ENCODE measurements around the gene HSPA1A. TPM values are rescaled to one million over a fixed set of nuclear protein-coding genes. Genes with fewer than 3 reads are reported as not detected.

Gene HSPA1A
- total RNA-seq, 1 experiment from 2014 or later: 57.2 TPM

GRCh38 chr6:31797588-31797987 is 17.8 kb upstream of the HSPA1A start:
- Mint-ChIP-seq H3K4me1 (peaks cover 9% of the 10 kb centered on the region), H3K9me3 (no peaks in the 10 kb centered on the region), H3K27me3 (ENCODE audit: low read depth) (no peaks in the 10 kb centered on the region), H3K36me3 (peaks cover 19% of the 10 kb centered on the region), H3K4me3 (no peak overlapping the region), H3K27ac (no peak overlapping the region)
- TF ChIP-seq TCF7 (CRISPR knock-in tag; IDR thresholded peaks at IDR 0.05; ENCODE audit: low read depth) (no peak), HMGXB4 (CRISPR knock-in tag; IDR thresholded peaks at IDR 0.05) (no peak), ATF3 (CRISPR knock-in tag; conservative IDR thresholded peaks at IDR 0.05) (no peak), ZNF423 (CRISPR knock-in tag; IDR thresholded peaks at IDR 0.05) (no peak), CREM (CRISPR knock-in tag; IDR thresholded peaks at IDR 0.05) (no peak), ZSCAN18 (CRISPR knock-in tag; IDR thresholded peaks at IDR 0.05) (no peak), ZNF396 (CRISPR knock-in tag; IDR thresholded peaks at IDR 0.05; ENCODE audit: borderline replicate concordance) (no peak), NR3C1 (CRISPR knock-in tag; conservative IDR thresholded peaks at IDR 0.05; ENCODE audit: low read depth) (no peak), ETV6 (CRISPR knock-in tag; IDR thresholded peaks at IDR 0.05) (no peak)
- TF ChIP-seq, protein P1, sequence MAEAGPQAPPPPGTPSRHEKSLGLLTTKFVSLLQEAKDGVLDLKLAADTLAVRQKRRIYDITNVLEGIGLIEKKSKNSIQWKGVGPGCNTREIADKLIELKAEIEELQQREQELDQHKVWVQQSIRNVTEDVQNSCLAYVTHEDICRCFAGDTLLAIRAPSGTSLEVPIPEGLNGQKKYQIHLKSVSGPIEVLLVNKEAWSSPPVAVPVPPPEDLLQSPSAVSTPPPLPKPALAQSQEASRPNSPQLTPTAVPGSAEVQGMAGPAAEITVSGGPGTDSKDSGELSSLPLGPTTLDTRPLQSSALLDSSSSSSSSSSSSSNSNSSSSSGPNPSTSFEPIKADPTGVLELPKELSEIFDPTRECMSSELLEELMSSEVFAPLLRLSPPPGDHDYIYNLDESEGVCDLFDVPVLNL (CRISPR knock-in tag; IDR thresholded peaks at IDR 0.05; ENCODE audit: borderline replicate concordance, low read depth): no peak
- ChIA-PET CTCF (no interaction called here), POLR2A (no interaction called here)
- ATAC-seq (no peak), DNase-seq (ENCODE audit: low spot score) (no peak)

- H3K27me3 Mint-ChIP-seq (ENCODE audit: low read depth): no peaks in the 10 kb centered on the region
- no peaks in the 10 kb centered on the region for H3K9me3 Mint-ChIP-seq
- peaks cover 23% of the 10 kb centered on the region for H3K36me3 Mint-ChIP-seq
- ChIA-PET POLR2A (no interaction called here), CTCF (interaction anchor here (0.7 to 1.5 kb wide), 4 partner anchors 9 to 153 kb away, joined by 3 to 5 read pairs (median 4); no protein-coding TSS in a partner anchor)
- no peak for ATAC-seq
- H3K4me1 Mint-ChIP-seq: no peaks in the 10 kb centered on the region
- no peak overlapping the region for H3K4me3 Mint-ChIP-seq
- no peak for DNase-seq (ENCODE audit: low spot score)
- H3K27ac Mint-ChIP-seq: no peak overlapping the region
- TF ChIP-seq ZNF512 (CRISPR knock-in tag; IDR thresholded peaks at IDR 0.05; ENCODE audit: borderline replicate concordance) (no peak), ELF4 (CRISPR knock-in tag; IDR thresholded peaks at IDR 0.05; ENCODE audit: low read depth) (no peak), ESRRA (CRISPR knock-in tag; IDR thresholded peaks at IDR 0.05; ENCODE audit: borderline replicate concordance) (no peak), KAT7 (CRISPR knock-in tag; IDR thresholded peaks at IDR 0.05; ENCODE audit: borderline replicate concordance) (no peak), ZNF423 (CRISPR knock-in tag; IDR thresholded peaks at IDR 0.05) (no peak), ZNF671 (CRISPR knock-in tag; IDR thresholded peaks at IDR 0.05) (no peak), ZNF232 (CRISPR knock-in tag; IDR thresholded peaks at IDR 0.05) (no peak), SMAD3 (CRISPR knock-in tag; IDR thresholded peaks at IDR 0.05; ENCODE audit: borderline replicate concordance) (no peak), HMGXB4 (CRISPR knock-in tag; IDR thresholded peaks at IDR 0.05) (no peak), ZNF532 (CRISPR knock-in tag; IDR thresholded peaks at IDR 0.05; ENCODE audit: borderline replicate concordance) (no peak), MLX (CRISPR knock-in tag; IDR thresholded peaks at IDR 0.05) (no peak), GRHL2 (CRISPR knock-in tag; IDR thresholded peaks at IDR 0.05; ENCODE audit: insufficient replicate concordance, severe bottlenecking) (no peak), ZNF121 (CRISPR knock-in tag; IDR thresholded peaks at IDR 0.05) (no peak), TCF7 (CRISPR knock-in tag; IDR thresholded peaks at IDR 0.05; ENCODE audit: low read depth) (no peak), NR1H2 (CRISPR knock-in tag; IDR thresholded peaks at IDR 0.05) (no peak)
Measured at GRCh38 chr6:31799781-31800180, 15.6 kb upstream of the HSPA1A start.

All from WTC11 (cell line).